ENCODE data around the gene ESPN.
A peak's percentile ranks its signal among the peaks of the same experiment; 100 is the strongest.

DNA sequence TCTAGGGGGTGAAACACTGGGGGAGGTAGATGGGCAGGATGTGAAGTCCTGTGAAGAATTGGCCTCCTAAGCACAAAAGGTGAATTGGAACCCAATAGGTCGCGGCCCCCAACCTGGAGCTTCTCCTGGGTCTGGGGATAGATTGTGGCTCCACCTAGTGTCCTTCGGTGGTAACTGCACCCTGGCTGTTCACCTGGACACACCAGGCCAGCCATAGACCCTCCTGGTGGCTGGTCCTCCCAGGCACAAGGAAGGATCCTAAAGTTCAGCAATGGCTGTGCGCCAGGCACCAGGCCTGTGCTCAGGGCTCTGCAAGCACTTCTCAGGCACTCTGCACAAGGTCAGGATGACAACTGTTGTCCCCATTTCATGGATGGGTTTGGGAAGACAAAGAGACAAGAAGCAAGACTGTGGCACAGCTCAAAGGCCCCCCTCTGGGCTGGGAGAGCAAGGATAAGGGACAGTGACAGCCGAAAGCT, 13.5 kb downstream of the ESPN start:
- peak; percentile 84 for TF ChIP-seq CTCF (IDR thresholded peaks at IDR 0.05; ENCODE audit: poor library complexity)
- no peak for TF ChIP-seq EZH2phosphoT487 (IDR thresholded peaks at IDR 0.05; ENCODE audit: low read depth, severe bottlenecking, unreplicated experiment)
